Activated gamma-delta T cell treated with anti-CD3 and anti-CD28 coated beads, Interleukin-2, amount 50 U/mL, for 16 hours (primary cell): ENCODE results near the gene COG4.
A peak's percentile ranks its signal among the peaks of the same experiment; 100 is the strongest.
"Not testable (repeated sequence)": the region's sequence is repeated elsewhere in the genome, so short reads cannot be mapped to it uniquely, and the experiment has no call there.

Experiments used
- DNase-seq: peaks from one replicate; pipeline ENCODE4 v3.0.0-alpha.2; 2020; ENCODE audit warnings: low read depth

Gene COG4

DNA sequence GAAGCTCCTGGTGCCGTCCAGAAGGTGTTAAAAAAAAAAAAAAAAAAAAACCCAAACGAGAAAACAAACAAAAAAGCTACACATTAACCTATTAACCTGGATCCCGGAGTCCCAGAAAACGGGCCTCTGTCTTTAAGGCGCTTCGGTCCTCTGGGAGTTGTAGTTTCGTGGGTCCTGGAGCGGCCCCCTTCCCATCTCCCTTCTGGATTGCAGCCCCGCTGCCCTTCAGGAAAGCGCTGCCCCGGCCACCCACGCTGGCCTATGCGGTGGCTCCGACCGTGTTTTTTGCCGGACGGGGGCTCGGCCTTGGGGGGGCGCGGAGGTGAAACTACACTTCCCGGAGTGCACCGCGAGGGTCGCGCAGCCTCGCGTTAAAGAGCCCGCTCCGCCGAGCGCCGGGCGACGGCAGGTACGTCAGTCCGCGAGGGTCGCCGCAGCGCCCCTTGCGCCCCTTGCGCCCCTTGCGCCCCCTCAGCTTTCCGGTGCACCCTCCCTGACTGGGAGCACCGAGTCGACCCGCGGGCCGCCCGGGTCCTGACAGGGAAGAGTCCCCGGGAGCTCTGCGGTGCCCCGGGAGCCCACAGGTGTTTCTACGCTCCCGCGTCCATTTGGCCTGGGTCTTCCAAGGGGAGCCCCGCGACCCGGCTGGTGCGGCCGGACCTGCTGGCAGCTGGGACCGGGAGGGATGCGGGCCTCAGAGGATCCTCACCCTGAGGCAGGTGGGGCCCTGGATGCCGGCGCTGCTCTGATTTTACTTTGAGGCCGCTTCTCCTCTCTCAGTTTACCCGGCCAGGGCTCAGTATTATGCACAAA is 68.9 kb downstream of the COG4 start, which contains the start of gene FCSK:
Gene FCSK, plus strand, starts transcription at position 374 of the 813 bp plus-strand sequence. CDS start 8,596 bp downstream, outside the sequence.
- peak; percentile 41 for DNase-seq

GRCh38 chr16:70453892-70454221 is 69.5 kb downstream of the COG4 start:
- no peak for DNase-seq

DNA sequence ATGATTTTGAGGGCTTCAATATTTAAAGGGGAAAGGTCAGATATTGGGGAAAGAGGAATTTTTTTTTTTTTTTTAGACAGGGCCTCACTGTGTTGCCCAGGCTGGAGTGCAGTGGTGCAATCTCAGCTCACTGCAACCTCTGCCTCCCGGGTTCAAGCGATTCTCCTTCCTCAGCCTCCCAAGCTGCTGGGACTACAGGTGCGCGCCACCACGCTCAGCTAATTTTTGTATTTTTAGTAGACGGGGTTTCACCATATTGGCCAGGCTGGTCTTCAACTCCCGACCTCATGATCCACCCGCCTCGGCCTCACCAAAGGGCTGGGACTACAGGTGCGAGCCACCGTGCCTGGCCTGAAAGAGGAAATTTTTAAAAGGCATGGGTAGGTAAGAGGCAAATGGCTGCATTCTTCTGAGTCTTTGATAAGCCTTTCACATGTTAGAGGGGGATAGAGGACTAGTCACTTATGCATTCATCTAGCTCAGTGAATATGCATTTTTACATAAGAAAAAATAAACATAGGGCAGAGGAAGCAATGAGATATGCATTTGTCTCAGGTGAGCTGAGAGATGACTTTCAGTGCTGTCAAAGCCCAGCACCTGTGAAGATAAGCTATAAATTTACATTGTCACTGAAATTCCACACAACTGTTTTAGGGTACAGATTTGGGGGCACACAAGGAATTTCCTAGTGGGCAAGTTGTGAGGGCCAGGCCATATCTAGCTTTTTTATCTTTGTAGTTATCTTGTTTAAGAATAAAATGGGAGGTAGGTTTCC is 70.0 kb downstream of the COG4 start:
- no peak for DNase-seq

GRCh38 chr16:70451004-70451340 is 72.4 kb downstream of the COG4 start:
- not testable (repeated sequence) for DNase-seq

DNA sequence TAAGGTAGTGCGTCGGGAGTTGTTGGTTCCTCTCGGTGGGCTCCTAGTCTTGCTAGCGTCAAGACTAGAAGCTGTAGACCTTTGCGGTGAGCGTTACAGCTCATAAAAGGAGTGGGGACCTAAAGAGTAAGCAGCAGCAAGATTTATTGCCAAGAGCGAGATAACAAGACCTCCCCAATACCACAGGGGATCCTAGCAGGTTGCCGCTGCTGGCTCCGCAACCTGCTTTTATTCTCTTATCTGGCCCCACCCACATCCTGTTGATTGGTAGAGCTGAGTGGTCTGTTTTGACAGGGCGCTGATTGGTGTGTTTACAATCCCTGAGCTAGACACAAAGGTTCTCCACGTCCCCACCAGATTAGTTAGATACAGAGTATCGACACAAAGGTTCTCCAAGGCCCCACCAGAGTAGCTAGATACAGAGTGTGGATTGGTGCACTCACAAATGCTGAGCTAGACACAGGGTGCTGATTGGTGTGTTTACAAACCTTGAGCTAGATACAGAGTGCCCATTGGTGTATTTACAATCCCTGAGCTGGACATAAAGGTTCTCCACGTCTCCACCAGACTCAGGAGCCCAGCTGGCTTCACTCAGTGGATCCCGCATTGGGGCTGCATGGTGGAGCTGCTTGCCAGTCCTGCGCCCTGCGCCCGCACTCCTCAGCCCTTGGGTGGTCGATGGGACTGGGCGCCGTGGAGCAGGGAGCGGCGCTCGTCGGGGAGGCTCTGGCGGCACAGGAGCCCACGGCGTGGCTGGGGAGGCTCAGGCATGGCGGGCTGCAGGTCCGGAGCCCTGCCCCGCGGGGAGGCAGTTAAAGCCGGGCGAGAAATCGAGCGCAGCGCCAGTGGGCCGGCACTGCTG is 73.0 kb downstream of the COG4 start:
- DNase-seq: not testable (repeated sequence)

GRCh38 chr16:70448075-70448474 is 75.3 kb downstream of the COG4 start:
- DNase-seq: no peak

DNA sequence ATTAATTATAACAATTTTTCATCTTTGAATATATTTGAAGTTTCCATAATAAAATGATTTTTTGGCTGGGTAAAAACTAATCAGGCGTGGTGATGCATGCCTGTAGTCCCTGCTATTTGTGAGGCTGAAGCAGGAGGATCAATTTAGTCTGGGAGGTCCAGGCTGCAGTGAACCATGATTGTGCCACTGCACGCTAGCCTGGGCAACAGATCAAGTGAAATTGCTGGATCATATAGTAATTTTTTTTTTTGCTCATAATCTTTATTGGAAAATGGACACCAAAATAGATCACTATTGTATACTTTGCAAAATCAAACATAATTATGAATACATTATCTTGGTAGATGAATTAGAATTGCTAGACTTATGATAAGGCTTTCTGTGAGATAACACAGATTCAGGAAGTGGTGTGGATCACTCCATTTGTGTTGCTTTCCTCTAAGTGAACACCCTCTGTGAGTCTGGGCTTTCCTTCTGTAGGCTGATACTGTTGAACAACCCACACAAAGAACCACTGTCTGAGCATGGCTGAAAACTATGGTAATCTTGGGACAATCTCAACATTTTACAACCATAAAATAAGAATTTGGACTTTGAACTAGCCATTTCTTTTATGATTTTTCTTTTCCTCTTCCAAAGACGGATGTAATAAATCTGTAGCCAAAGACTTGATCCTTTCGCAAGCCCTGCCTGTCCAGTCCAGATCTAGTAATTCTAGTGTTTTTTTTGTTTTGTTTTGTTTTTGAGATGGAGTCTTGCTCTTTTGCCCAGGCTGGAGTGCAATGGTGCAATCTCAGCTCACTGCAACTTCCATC is 78.9 kb downstream of the COG4 start:
- no peak for DNase-seq

DNA sequence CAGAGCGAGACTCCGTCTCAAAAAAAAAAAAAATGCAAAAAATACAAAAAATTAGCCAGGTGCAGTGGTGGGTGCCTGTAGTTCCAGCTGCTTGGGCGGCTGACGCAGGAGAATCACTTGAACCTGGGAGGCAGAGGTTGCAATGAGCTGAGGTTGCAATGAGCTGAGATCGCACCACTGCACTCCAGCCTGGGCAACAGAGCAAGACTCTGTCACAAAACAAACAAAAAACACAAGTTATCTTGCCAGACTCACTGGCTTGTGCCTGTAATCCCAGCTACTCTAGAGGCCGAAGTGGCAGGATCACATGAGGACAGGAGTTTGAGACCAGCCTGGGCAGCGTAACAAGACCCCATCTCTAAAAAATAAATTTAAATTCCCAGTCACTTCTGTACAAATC is 81.0 kb downstream of the COG4 start:
- no peak for DNase-seq

DNA sequence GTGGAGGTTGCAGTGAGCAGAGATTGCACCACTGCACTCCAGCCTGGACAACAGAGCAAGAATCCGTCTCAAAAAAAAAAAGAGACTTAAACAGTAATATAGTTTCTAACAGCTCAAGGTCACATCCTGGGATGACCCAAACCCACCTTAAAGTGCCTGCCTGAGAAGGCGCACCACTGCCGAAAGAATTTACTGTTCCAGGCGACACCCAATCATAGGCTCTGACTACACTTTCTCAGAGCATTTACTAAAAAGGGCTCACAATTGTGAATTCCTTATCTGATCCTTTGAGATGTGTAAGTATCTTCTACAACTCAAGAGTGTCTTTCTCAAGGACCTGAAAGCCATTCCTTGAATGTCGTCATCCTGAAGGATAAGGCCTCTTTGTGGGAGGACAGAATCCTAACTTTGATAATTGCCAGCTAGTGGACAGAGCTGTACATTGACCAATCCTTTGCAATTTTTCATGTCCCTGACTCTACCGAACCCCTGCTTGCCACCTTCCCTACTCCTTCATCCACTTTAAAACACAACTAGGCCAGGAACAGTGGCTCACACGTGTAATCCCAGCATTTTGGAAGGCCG is 81.9 kb downstream of the COG4 start:
- no peak for DNase-seq

DNA sequence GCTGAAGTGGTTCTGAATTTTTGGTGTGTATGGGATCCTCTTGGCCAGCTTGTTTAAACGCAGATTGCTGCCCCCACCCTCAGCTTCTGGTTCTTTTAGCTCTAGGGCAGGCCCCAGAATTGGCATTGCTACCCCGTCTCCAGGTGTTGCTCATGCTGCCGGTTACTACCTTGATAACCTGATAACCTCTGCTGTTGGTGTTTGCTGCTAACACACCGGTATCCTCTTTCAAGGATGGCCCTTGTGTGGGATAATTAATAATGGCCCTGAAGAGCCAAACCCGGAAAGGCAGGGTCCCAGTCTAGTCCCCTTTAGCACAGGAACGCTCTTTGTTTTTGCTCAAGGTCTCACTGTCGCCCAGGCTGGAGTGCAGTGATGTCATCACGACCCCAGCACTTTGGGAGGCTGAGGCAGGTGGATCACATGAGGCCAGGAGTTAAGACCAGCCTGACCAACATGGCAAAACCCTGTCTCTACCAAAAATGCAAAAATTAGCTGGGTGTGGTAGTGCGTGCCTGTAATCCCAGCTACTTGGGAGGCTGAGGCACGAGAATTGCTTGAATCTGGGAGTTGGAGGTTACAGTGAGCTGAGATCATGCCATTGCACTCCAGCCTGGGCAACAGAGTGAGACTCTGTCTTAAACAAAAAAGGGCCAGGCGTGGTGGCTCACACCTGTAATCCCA is 83.2 kb downstream of the COG4 start:
- DNase-seq: no peak

DNA sequence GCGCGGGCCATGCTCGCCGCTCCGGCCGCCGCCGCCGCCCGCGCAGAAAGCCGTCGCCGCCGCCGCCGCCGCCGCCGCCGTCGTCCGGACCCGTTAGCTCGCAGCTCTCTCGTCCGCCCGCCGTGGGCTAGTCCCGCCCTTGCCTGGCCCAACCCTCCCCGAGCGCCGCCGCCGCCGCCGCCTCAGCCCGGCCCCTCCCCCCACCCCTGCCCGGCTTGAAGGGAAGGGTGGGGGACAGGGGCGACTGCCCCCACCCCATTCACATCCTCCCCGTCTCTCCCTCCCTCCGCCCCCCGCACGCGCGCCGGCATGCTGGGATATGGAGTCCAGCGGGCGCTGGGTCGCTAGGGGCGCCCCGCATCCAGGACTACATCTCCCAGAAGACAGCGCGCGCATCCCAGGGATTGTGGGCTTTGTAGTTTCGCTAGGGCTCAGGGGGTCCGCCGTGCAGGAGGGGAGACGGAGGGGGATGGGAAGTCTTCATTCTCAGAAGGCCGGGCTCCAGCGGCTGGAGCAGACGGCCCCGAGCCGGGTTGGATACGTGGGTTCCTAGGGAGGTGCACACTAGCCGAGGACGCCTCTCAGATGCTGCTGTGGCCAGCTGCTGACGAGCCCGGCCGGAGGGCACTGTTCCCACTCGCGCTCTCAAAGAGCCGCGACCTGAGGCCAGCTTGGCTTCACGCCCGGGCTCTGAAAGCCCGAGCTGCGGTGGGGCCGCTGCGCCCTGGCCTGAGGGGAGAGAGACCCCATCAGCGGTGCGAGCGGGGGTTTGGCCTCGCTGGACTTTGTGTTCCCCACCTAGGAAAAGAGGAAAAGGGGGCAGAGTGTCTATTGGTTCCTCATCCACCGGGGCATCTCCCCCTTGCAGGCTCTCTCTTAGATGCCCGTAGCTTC is 84.1 kb downstream of the COG4 start, which contains the start of gene ST3GAL2:
Gene ST3GAL2, minus strand, starts transcription at position 132 of the 894 bp plus-strand sequence. CDS start 40,570 bp downstream, outside the sequence.
- DNase-seq: peak; percentile 90

DNA sequence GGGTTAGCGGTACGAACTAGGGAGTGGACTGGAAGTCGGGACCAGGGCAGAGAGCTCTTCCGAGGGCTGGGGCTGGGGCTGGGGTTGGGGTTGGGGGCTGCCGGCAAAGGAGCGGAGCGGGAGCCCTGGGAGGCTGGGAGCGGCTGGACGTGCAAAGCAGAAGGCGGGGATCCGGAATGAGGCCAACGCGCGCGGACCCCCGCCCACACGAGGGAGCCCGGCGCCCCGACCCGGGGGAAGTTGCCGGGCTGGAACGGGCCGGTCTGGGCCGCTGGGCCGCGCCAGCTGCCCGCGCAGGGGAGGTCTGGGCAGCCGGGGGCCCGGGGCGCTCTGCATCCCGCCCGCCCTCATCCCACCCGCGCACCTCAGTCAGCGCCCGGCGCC is 84.8 kb downstream of the COG4 start:
- no peak for DNase-seq

DNA sequence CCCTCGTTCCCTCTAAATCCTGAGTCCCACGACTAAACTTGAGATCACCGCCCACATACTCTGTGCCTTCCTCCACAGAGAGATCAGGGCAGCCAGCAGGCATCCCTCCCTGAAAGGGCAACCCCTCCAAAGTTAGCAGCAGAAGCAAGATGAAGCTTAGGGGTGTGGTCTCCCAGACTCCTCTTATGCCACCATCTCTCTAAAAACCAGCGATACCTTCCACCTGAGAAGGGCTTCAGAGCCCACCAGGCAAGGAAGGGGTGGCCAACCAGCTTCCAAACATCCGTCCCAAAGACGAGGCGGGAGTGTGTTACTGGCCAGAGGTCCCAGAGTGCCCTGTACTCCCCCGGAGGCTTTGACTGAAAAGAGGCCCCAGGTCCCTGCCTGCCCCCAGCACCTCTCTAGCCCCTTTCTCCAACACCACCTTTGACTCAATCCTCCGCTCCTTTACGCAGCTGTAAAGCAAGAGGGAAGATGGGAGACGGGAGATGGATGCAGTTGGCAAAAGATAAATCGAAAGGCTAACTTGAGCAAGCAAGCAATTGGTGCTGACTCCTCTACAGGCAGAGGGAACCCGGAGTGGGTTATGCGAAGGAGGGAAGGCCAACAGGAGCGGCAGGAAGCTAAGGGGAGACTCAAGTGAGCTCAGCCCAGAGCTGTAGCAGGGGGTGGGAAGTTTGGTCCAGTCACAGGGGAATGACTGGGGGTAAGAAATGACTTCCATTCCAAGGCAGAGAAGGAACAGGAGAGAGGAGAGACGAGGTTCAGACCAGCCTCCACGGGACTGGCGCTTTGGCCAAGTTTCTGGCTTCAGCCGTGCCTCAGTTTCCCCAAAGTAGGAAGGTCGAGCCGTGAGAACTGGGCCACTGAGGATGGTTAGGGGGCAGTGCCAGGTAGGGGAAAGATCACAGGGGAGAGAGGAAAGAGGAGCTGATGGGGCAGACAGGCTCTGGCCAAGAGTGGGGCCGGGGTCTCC is 85.5 kb downstream of the COG4 start:
- DNase-seq: no peak

DNA sequence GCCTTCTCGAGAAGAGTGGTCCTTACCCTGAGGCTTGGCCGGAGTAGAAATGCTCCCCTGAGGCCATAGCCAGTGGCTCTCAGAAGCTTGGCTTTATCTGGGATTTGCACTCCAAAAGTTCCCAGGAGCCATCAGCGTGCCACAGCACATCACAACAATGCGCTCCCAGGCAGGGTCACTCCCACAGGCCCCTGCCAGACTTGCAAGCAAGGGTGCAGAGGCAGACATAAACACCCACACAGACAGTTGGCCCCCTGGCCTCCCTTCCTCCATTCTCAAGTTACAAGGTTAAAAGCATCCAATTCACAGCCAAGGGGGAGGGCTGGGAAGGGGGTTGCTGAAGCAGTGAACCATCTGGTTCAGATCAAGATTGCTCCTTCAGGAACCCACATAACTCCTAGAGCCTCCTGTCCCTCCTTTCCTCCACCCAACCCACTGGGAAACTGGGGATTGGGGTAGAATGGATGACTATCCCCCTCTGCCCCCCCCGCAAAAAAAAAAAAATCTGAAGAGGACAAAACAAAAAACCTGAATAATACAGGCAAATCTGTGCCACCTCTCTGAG is 86.3 kb downstream of the COG4 start:
- DNase-seq: no peak

DNA sequence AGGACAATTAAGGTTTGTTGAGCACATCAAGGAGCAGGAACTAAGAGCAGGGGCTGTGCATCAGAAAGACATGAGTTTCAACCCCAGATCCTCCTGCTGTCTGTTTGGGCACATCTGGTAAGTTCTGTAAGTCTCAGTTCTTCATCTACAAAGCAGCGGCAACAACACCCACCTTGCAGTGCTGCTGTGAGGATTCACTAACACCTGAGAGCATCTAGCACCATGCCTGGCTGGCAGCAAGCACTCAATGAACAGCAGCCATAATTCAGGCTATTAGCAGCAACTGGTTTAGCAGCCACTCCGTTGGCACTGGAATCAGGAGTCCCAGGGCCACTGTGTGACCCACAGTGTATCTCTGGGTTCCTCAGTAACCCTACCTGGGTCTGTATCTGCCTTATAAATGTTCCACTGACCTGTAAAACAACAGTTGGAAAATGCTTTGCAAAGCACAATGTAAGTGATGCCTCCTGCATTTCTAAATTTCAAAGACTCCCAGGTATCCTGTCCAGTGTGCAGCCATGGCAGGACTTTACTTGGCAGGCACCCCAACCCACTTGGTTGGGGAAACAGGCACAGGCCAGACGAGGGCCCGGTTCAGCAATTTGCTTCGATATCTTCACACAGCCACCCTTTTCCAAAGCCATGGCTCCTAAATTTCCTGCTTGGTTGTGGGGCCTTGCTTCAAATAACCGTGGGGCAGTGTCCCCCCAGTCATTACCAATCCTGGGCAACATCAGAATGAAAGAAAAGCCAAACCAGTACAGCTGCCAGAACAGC is 88.7 kb downstream of the COG4 start:
- DNase-seq: no peak

DNA sequence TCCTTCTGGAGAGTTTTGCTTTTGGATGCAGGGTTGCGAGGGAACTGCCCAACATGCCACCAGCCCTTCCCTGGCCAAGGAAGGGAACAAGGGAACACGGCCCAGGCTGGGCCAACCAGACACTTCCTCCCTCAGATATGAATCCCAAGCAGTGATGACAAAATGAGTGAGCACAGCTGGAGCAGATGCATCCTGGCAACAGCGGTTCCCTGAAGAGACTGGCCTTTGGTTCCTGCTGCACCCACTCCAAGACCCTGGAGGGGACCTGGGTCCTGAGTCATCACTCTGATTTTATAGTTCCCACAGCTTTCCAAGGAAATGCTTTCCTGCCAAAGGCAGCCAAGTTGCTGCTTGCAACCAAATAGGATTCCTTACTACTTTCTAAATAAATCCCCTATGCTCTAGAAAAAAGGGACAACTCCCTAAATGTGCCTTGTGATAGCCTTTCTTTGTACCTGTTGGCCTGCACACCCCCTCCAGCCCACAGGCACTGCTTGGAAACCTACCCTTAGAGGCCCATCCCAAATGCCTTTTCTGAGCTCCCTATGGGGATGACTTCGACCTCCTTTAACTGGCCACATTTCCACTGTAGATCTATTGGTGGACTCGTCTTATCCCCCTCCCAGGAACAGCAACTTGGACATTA is 89.8 kb downstream of the COG4 start:
- no peak for DNase-seq
